Medulla oblongata (tissue), 1 donor: ENCODE data around the gene SCN1B.
"Not testable (repeated sequence)": the region's sequence is repeated elsewhere in the genome, so short reads cannot be mapped to it uniquely, and the experiment has no call there.

Source experiments
- DNase-seq: peaks from one replicate; pipeline ENCODE4 v3.0.0-alpha.2; 2015; ENCODE audit errors: extremely low spot score

The SCN1B gene

GRCh38 chr19:35037716-35038622 is 7.7 kb downstream of the SCN1B start:
- peak; percentile 57 for DNase-seq

GRCh38 chr19:35038623-35039512 is 8.6 kb downstream of the SCN1B start:
- no peak for DNase-seq

GRCh38 chr19:35039881-35040825 is 9.9 kb downstream of the SCN1B start:
- no peak for DNase-seq

GRCh38 chr19:35040826-35041547 is 10.7 kb downstream of the SCN1B start:
- DNase-seq: peak; percentile 73

- no peak for DNase-seq
Observed at GRCh38 chr19:35041548-35042055, 11.3 kb downstream of the SCN1B start, which contains the start of gene HPN. HPN (plus strand) TSS chr19:35041721; CDS start chr19:35042507, 786 bp downstream.

- no peak for DNase-seq
Observed at GRCh38 chr19:35042056-35042730, 11.9 kb downstream of the SCN1B start.

GRCh38 chr19:35042954-35043604 is 12.8 kb downstream of the SCN1B start:
- no peak for DNase-seq

- no peak for DNase-seq
Observed at GRCh38 chr19:35043906-35044305, 13.6 kb downstream of the SCN1B start.

- DNase-seq: peak; percentile 82
Observed at GRCh38 chr19:35044317-35045117, 14.2 kb downstream of the SCN1B start.

- peak; percentile 80 for DNase-seq
Observed at GRCh38 chr19:35045667-35046300, 15.5 kb downstream of the SCN1B start.

GRCh38 chr19:35046461-35046860 is 16.2 kb downstream of the SCN1B start:
- DNase-seq: no peak

- DNase-seq: peak; percentile 82
Observed at GRCh38 chr19:35048911-35049411, 18.7 kb downstream of the SCN1B start.

GRCh38 chr19:35049456-35049855 is 19.2 kb downstream of the SCN1B start:
- peak; percentile 59 for DNase-seq

- DNase-seq: not testable (repeated sequence)
Observed at GRCh38 chr19:35050662-35051061, 20.4 kb downstream of the SCN1B start.

GRCh38 chr19:35051268-35051667 is 21.0 kb downstream of the SCN1B start:
- not testable (repeated sequence) for DNase-seq

- no peak for DNase-seq
Observed at GRCh38 chr19:35051796-35052195, 21.5 kb downstream of the SCN1B start.

GRCh38 chr19:35052599-35053190 is 22.4 kb downstream of the SCN1B start:
- DNase-seq: no peak
